ENCODE data around the gene CCDC30. TPM values are rescaled to one million over a fixed set of nuclear protein-coding genes. Genes with fewer than 3 reads are reported as not detected.

CCDC30 gene
- polyA plus RNA-seq, 1 donor (not counting 4 experiments of a cell fraction or from before 2014, with no cell fraction given), result 0.35 TPM

DNA sequence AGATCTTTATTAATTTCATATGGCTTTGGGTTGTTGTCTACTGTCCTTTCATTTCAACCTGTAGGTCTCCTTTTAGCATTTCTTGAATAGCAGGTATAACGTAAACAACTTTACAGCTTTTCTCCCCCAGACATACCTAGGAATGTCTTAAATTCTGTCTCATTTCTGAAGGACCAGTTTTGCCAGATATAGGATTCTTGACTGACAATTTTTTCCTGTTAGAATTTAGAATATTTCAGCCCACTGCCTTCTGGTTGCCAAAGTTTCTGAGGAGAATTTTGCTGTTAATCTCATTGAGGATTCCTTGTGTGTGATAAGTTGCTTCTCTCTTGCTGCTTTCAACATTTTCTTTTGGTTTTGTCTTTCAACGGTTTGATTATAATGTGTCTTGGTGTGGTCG is 60.1 kb downstream of the CCDC30 start:
- Histone ChIP-seq H3K9me3 (ENCODE audit: control insufficient read depth, low read depth, low read length) (no peaks in the 10 kb centered on the region), H3K79me2 (ENCODE audit: control insufficient read depth, insufficient read depth, low read length) (no peaks in the 10 kb centered on the region), H3K4me2 (ENCODE audit: control insufficient read depth, extremely low read depth, insufficient read depth, low read depth, low read length) (no peak overlapping the region), H3K4me3 (ENCODE audit: control insufficient read depth in 2 of 3, extremely low read depth in 1 of 3, insufficient read depth in 2 of 3, low read depth in 1 of 3, low read length in 3 of 3) (no peak overlapping the region), H3K36me3 (ENCODE audit: control insufficient read depth in 2 of 2, extremely low read depth in 1 of 2, insufficient read depth in 2 of 2, low read length in 2 of 2) (no peaks in the 10 kb centered on the region), H4K20me1 (ENCODE audit: control insufficient read depth, extremely low read depth, insufficient read depth, low read length) (no peaks in the 10 kb centered on the region), H2AFZ (ENCODE audit: control insufficient read depth, low read length) (no peak overlapping the region), H3K9me1 (ENCODE audit: control insufficient read depth, extremely low read depth, insufficient read depth, low read length) (no peaks in the 10 kb centered on the region), H3K4me1 (ENCODE audit: control insufficient read depth, extremely low read depth, insufficient read depth, low read length) (no peaks in the 10 kb centered on the region), H3K27ac (ENCODE audit: control insufficient read depth, insufficient read depth, low read length) (no peak overlapping the region), H3K27me3 (ENCODE audit: control insufficient read depth, extremely low read depth, insufficient read depth, low read length) (no peaks in the 10 kb centered on the region), H3K9ac (ENCODE audit: control insufficient read depth, extremely low read depth, insufficient read depth, low read length) (no peak overlapping the region)
- TF ChIP-seq, protein P1, sequence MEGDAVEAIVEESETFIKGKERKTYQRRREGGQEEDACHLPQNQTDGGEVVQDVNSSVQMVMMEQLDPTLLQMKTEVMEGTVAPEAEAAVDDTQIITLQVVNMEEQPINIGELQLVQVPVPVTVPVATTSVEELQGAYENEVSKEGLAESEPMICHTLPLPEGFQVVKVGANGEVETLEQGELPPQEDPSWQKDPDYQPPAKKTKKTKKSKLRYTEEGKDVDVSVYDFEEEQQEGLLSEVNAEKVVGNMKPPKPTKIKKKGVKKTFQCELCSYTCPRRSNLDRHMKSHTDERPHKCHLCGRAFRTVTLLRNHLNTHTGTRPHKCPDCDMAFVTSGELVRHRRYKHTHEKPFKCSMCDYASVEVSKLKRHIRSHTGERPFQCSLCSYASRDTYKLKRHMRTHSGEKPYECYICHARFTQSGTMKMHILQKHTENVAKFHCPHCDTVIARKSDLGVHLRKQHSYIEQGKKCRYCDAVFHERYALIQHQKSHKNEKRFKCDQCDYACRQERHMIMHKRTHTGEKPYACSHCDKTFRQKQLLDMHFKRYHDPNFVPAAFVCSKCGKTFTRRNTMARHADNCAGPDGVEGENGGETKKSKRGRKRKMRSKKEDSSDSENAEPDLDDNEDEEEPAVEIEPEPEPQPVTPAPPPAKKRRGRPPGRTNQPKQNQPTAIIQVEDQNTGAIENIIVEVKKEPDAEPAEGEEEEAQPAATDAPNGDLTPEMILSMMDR (optimal IDR thresholded peaks at IDR 0.05 in 1 of 3, IDR thresholded peaks at IDR 0.05 in 1 of 3, conservative IDR thresholded peaks at IDR 0.05 in 1 of 3; ENCODE audit: extremely low read depth in 1 of 3, insufficient read depth in 2 of 3, low read length in 3 of 3), result no peak
- TF ChIP-seq EZH2 (IDR thresholded peaks at IDR 0.05; ENCODE audit: low read length), result no peak
- dilution Hi-C loops (cut with MboI; ENCODE audit: extremely low pct_ligation_motif_present, low sequenced_read_pairs), result no loop called here
- FAIRE-seq (no peak), DNase-seq (ENCODE audit: low read depth, low spot score) (no peak)

DNA sequence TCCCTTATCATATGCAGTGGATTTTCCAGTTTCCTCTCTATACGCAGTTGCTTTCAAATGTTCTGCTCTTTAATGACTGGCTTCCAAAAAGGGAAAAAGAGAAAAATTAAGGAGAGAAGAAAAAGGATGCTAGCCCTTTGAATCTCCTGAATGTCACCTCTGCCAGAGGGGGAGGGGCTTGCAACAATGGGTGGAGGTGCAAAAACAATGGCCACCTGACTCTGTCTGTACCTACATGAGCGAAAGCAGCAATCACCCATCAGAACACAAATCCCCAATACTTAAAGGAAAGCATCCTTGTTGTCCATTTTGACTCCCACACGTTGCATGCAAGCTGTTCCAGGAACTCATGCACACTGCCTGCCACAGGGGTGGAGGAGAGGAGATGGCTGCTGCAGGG is 61.2 kb downstream of the CCDC30 start:
- FAIRE-seq (no peak), DNase-seq (ENCODE audit: low read depth, low spot score) (no peak)
- H3K4me2 ChIP-seq (ENCODE audit: control insufficient read depth, extremely low read depth, insufficient read depth, low read depth, low read length), result no peak overlapping the region
- H4K20me1 ChIP-seq (ENCODE audit: control insufficient read depth, extremely low read depth, insufficient read depth, low read length), result no peaks in the 10 kb centered on the region
- no peaks in the 10 kb centered on the region for H3K9me1 ChIP-seq (ENCODE audit: control insufficient read depth, extremely low read depth, insufficient read depth, low read length)
- no peak overlapping the region for H3K4me3 ChIP-seq (ENCODE audit: control insufficient read depth in 2 of 3, extremely low read depth in 1 of 3, insufficient read depth in 2 of 3, low read depth in 1 of 3, low read length in 3 of 3)
- no peaks in the 10 kb centered on the region for H3K36me3 ChIP-seq (ENCODE audit: control insufficient read depth in 2 of 2, extremely low read depth in 1 of 2, insufficient read depth in 2 of 2, low read length in 2 of 2)
- no peak overlapping the region for H3K27ac ChIP-seq (ENCODE audit: control insufficient read depth, insufficient read depth, low read length)
- H3K79me2 ChIP-seq (ENCODE audit: control insufficient read depth, insufficient read depth, low read length), result no peaks in the 10 kb centered on the region
- no peaks in the 10 kb centered on the region for H3K27me3 ChIP-seq (ENCODE audit: control insufficient read depth, extremely low read depth, insufficient read depth, low read length)
- no peak overlapping the region for H3K9ac ChIP-seq (ENCODE audit: control insufficient read depth, extremely low read depth, insufficient read depth, low read length)
- no peaks in the 10 kb centered on the region for H3K9me3 ChIP-seq (ENCODE audit: control insufficient read depth, low read depth, low read length)
- H3K4me1 ChIP-seq (ENCODE audit: control insufficient read depth, extremely low read depth, insufficient read depth, low read length), result no peaks in the 10 kb centered on the region
- TF ChIP-seq, protein P1 (optimal IDR thresholded peaks at IDR 0.05 in 1 of 3, IDR thresholded peaks at IDR 0.05 in 1 of 3, conservative IDR thresholded peaks at IDR 0.05 in 1 of 3; ENCODE audit: extremely low read depth in 1 of 3, insufficient read depth in 2 of 3, low read length in 3 of 3), result no peak
- no peak for TF ChIP-seq EZH2 (IDR thresholded peaks at IDR 0.05; ENCODE audit: low read length)
- H2AFZ ChIP-seq (ENCODE audit: control insufficient read depth, low read length), result no peak overlapping the region
- dilution Hi-C loops (cut with MboI; ENCODE audit: extremely low pct_ligation_motif_present, low sequenced_read_pairs), result no loop called here

Measured in keratinocyte (primary cell).